GM18907 (cell line): ENCODE results near the gene SMAD7.
A peak's percentile ranks its signal among the peaks of the same experiment; 100 is the strongest.

Source experiments
- ATAC-seq: cut with Tn5 transposase; IDR thresholded peaks from one replicate; pipeline ENCODE4 v1.9.1; 2021; ENCODE audit warnings: mild to moderate bottlenecking, moderate library complexity; ENCODE audit not compliant: unreplicated experiment

The SMAD7 gene

GRCh38 chr18:48962252-48962993 is 11.7 kb upstream of the SMAD7 start:
- no peak for ATAC-seq

- ATAC-seq = no peak
These were observed 10.8 kb upstream of the SMAD7 start for GRCh38 chr18:48961547-48961946.

- ATAC-seq = no peak
These were observed 9.5 kb upstream of the SMAD7 start for GRCh38 chr18:48959921-48960920.

GRCh38 chr18:48959551-48959920 is 8.8 kb upstream of the SMAD7 start:
- no peak for ATAC-seq

- ATAC-seq = no peak
These were observed 8.2 kb upstream of the SMAD7 start for GRCh38 chr18:48958951-48959350.

GRCh38 chr18:48957616-48958015 is 6.9 kb upstream of the SMAD7 start:
- no peak for ATAC-seq

GRCh38 chr18:48957136-48957535 is 6.4 kb upstream of the SMAD7 start:
- no peak for ATAC-seq

GRCh38 chr18:48956356-48956755 is 5.6 kb upstream of the SMAD7 start:
- ATAC-seq = no peak

GRCh38 chr18:48955830-48956261 is 5.1 kb upstream of the SMAD7 start:
- no peak for ATAC-seq

GRCh38 chr18:48954886-48955819 is 4.4 kb upstream of the SMAD7 start:
- no peak for ATAC-seq

GRCh38 chr18:48953104-48953706 is 2.4 kb upstream of the SMAD7 start:
- ATAC-seq = no peak

GRCh38 chr18:48952287-48953103 is 1.7 kb upstream of the SMAD7 start:
- ATAC-seq = peak; percentile 33

- peak; percentile 49 for ATAC-seq
These were observed 902 bp upstream of the SMAD7 start for GRCh38 chr18:48951448-48952286.

- ATAC-seq = no peak
These were observed 894 bp downstream of the SMAD7 start for GRCh38 chr18:48949606-48950535.

GRCh38 chr18:48949050-48949605 is 1.6 kb downstream of the SMAD7 start:
- no peak for ATAC-seq

GRCh38 chr18:48948112-48949049 is 2.4 kb downstream of the SMAD7 start:
- no peak for ATAC-seq
